GM23338 (cell line): ENCODE measurements around the gene ASCL2. TPM values are rescaled to one million over a fixed set of nuclear protein-coding genes. Genes with fewer than 3 reads are reported as not detected.
A peak's percentile ranks its signal among the peaks of the same experiment; 100 is the strongest.

ENCODE experiments used
- ATAC-seq: fragments of 200-7000 bp; cut with Tn5 transposase; 3 replicates; pipeline ENCODE4 v1.9.1; 2020
- DNase-seq: peaks from one replicate; pipeline ENCODE4 v3.0.0-alpha.2; 2015; ENCODE audit warnings: low spot score
- H2AFZ ChIP-seq: fragments of 200-600 bp; sonication (generic); 2 replicates; pipeline ENCODE4 v1.8.0; 2016; ENCODE audit warnings: antibody characterized with exemption, mild to moderate bottlenecking, moderate library complexity
- H3F3A ChIP-seq: fragments of 200-600 bp; sonication (generic); replicated peaks from 2 replicates; pipeline ENCODE4 v1.8.0; 2017; ENCODE audit warnings: antibody characterized with exemption, mixed run types, low read depth
- H3K27ac ChIP-seq: fragments of 200-600 bp; sonication (generic); 2 replicates; pipeline ENCODE4 v1.6.1; 2016; ENCODE audit warnings: low read depth
- H3K27me3 ChIP-seq: fragments of 200-600 bp; sonication (generic); 2 replicates; pipeline ENCODE4 v1.8.0; 2016; ENCODE audit warnings: mild to moderate bottlenecking, mixed run types, moderate library complexity; ENCODE audit not compliant: insufficient read depth
- H3K36me3 ChIP-seq: fragments of 200-600 bp; sonication (generic); 2 replicates; pipeline ENCODE4 v1.8.0; 2016; ENCODE audit warnings: mild to moderate bottlenecking; ENCODE audit not compliant: insufficient read depth
- H3K4me1 ChIP-seq: fragments of 200-600 bp; sonication (generic); 2 replicates; pipeline ENCODE4 v1.8.0; 2016; ENCODE audit warnings: mild to moderate bottlenecking, moderate library complexity; ENCODE audit not compliant: insufficient read depth
- H3K4me2 ChIP-seq: fragments of 200-600 bp; sonication (generic); 2 replicates; pipeline ENCODE4 v1.7.1; 2017; ENCODE audit warnings: mixed run types
- H3K4me3 ChIP-seq: fragments of 200-600 bp; sonication (generic); 2 replicates; pipeline ENCODE4 v1.6.1; 2016; ENCODE audit warnings: mixed run types
- H3K79me2 ChIP-seq: fragments of 200-600 bp; sonication (generic); replicated peaks from 2 replicates; pipeline ENCODE4 v1.8.0; 2017; ENCODE audit warnings: mild to moderate bottlenecking; ENCODE audit not compliant: insufficient read depth
- H3K9me2 ChIP-seq: fragments of 200-600 bp; sonication (generic); 2 replicates; pipeline ENCODE4 v1.8.0; 2017; ENCODE audit not compliant: insufficient read depth
- H4K20me1 ChIP-seq: fragments of 200-600 bp; sonication (generic); replicated peaks from 2 replicates; pipeline ENCODE4 v1.8.0; 2017; ENCODE audit warnings: mild to moderate bottlenecking; ENCODE audit not compliant: insufficient read depth
- H3K27ac Mint-ChIP-seq: 2 replicates; pipeline ENCODE4 v1.8.0; 2020; ENCODE audit warnings: inconsistent platforms, mild to moderate bottlenecking, moderate library complexity, mixed read lengths
- H3K27me3 Mint-ChIP-seq: 3 replicates; pipeline ENCODE4 v1.8.0; 2022; ENCODE audit warnings: low read depth, mild to moderate bottlenecking, moderate library complexity, mixed read lengths, inconsistent platforms; ENCODE audit not compliant: insufficient read depth, poor library complexity
- H3K36me3 Mint-ChIP-seq: 3 replicates; pipeline ENCODE4 v1.8.0; 2021; ENCODE audit warnings: low read depth, mild to moderate bottlenecking, inconsistent platforms, moderate library complexity, mixed read lengths
- H3K4me1 Mint-ChIP-seq: 3 replicates; pipeline ENCODE4 v1.8.0; 2020; ENCODE audit warnings: mild to moderate bottlenecking, inconsistent platforms, mixed read lengths
- H3K4me3 Mint-ChIP-seq: 3 replicates; pipeline ENCODE4 v1.8.0; 2021; ENCODE audit warnings: moderate library complexity, mild to moderate bottlenecking, inconsistent platforms, mixed read lengths
- H3K9me3 Mint-ChIP-seq: 3 replicates; pipeline ENCODE4 v1.8.0; 2020; ENCODE audit warnings: moderate library complexity, mild to moderate bottlenecking, inconsistent platforms, mixed read lengths
- CREB1 ChIP-seq: fragments of 250-450 bp; sonication (Bioruptor Pico); IDR thresholded peaks from 2 replicates; pipeline ENCODE4 v1.5.0; 2020; ENCODE audit warnings: low read depth, mild to moderate bottlenecking, moderate library complexity
- EZH2phosphoT487 ChIP-seq: fragments of 200-600 bp; sonication (generic); IDR thresholded peaks from one replicate; pipeline ENCODE4 v1.8.1; 2018; ENCODE audit warnings: antibody characterized with exemption; ENCODE audit not compliant: unreplicated experiment
- JUNB ChIP-seq: IDR thresholded peaks from one replicate; pipeline ENCODE4 v1.6.1; 2016; ENCODE audit warnings: antibody characterized with exemption; ENCODE audit not compliant: unreplicated experiment
- polyA plus RNA-seq: library from polyadenylated mRNA; unstranded; fragments of >200 nt; fragmentation: Nextera tagmentation; extraction: Ambion mirVana; gene quantifications from 2 replicates; pipeline ENCODE4 v1.2.1, GENCODE V29; 2016
- total RNA-seq: library from RNA; depleted of rRNA; stranded (reverse); fragments of >200 nt; shearing (Covaris generic); gene quantifications from 2 replicates; pipeline ENCODE4 v1.2.3, GENCODE V29; 2014
- TF ChIP-seq, protein P1 (sequence below), 2 experiments: fragments of 200-600 bp in 1 of 2; sonication (generic) in 1 of 2; conservative IDR thresholded peaks; 2 replicates each; pipeline versions ENCODE4 v1.5.1 to v1.6.1; 2016 to 2017; ENCODE audit warnings: antibody characterized with exemption in 2 of 2, low read depth in 2 of 2, mild to moderate bottlenecking in 2 of 2, moderate library complexity in 1 of 2
- TF ChIP-seq, protein P2 (sequence below): fragments of 250-450 bp; sonication (Bioruptor Pico); IDR thresholded peaks from 2 replicates; pipeline ENCODE4 v1.5.0; 2020; ENCODE audit warnings: mild to moderate bottlenecking, moderate library complexity
- TF ChIP-seq, protein P3 (sequence below): IDR thresholded peaks from 2 replicates; pipeline ENCODE4 v1.6.1; 2016; ENCODE audit warnings: antibody characterized with exemption

The ASCL2 gene
- total and polyA plus RNA-seq, 2 experiments from 2014 or later, result 0.57 to 1.6 TPM

DNA sequence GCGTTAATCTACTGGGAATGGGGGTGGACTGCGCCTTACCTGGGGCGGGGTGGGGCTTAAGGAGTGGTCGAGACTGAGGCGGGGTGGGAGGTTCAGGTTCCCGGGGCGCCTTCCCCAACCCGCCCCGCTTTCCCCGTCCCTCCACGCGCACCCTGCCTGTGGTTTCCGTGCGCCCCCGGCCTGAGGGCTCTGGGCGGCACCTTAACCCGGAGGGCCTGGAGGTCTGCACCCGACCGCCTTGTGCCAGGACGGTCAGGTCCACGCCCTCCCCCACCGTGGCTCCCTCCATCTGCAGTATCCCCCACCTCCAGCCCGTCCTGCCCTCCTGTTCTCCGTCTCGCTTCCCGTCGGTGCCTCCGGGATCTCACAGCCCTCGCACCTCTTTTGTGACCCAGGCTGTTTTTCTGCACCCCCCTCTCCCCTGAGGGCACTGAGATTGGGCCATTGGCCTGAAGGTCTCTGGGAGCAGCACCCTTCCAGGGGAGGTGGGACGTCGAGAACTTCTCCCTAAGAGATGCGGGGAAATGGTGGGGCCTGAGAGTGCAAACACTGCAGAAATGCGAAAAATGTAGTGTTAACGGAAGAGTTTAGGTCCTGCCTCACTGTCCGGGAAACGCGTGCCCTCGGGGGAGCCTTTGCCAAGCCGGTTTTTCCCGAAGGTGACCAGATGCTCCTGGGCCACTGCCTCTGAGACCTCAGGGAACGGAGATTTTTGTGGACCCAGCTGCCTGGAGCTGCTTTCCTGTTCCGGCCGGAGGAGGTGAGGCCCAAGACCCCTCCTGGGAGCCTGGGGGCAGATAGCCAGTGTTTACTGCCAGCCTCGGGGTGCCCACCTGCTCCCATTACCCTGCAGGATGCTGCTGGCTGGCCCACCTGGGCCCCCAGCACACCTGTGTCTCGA, 1.2 kb upstream of the ASCL2 start:
- H3K79me2 ChIP-seq, result no peaks in the 10 kb centered on the region
- peaks cover 6% of the 10 kb centered on the region for H3K4me1 ChIP-seq
- Mint-ChIP-seq H3K9me3 (peaks cover 5% of the 10 kb centered on the region; the same call in 2 of the 3 replicates), H3K27me3 (peaks cover 64% of the 10 kb centered on the region), H3K36me3 (no peaks in the 10 kb centered on the region), H3K4me1 (peaks cover 12% of the 10 kb centered on the region), H3K4me3 (peak overlapping the region; percentile 48), H3K27ac (no peak overlapping the region)
- H3K4me3 ChIP-seq, result peak overlapping the region; percentile 58
- no peaks in the 10 kb centered on the region for H3K36me3 ChIP-seq
- H4K20me1 ChIP-seq, result no peaks in the 10 kb centered on the region
- DNase-seq (peak; percentile 47), ATAC-seq (no peak; the same call in 1 of the 3 replicates)
- H3K9me2 ChIP-seq, result no peaks in the 10 kb centered on the region; the same call in 1 of the 2 replicates
- H3F3A ChIP-seq, result no peaks in the 10 kb centered on the region
- TF ChIP-seq JUNB (no peak), EZH2phosphoT487 (no peak), CREB1 (CRISPR knock-in tag) (no peak)
- TF ChIP-seq, protein P1, sequence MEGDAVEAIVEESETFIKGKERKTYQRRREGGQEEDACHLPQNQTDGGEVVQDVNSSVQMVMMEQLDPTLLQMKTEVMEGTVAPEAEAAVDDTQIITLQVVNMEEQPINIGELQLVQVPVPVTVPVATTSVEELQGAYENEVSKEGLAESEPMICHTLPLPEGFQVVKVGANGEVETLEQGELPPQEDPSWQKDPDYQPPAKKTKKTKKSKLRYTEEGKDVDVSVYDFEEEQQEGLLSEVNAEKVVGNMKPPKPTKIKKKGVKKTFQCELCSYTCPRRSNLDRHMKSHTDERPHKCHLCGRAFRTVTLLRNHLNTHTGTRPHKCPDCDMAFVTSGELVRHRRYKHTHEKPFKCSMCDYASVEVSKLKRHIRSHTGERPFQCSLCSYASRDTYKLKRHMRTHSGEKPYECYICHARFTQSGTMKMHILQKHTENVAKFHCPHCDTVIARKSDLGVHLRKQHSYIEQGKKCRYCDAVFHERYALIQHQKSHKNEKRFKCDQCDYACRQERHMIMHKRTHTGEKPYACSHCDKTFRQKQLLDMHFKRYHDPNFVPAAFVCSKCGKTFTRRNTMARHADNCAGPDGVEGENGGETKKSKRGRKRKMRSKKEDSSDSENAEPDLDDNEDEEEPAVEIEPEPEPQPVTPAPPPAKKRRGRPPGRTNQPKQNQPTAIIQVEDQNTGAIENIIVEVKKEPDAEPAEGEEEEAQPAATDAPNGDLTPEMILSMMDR (conservative IDR thresholded peaks at IDR 0.05; ENCODE audit: low read depth in 2 of 2), result no peak
- TF ChIP-seq, protein P2, sequence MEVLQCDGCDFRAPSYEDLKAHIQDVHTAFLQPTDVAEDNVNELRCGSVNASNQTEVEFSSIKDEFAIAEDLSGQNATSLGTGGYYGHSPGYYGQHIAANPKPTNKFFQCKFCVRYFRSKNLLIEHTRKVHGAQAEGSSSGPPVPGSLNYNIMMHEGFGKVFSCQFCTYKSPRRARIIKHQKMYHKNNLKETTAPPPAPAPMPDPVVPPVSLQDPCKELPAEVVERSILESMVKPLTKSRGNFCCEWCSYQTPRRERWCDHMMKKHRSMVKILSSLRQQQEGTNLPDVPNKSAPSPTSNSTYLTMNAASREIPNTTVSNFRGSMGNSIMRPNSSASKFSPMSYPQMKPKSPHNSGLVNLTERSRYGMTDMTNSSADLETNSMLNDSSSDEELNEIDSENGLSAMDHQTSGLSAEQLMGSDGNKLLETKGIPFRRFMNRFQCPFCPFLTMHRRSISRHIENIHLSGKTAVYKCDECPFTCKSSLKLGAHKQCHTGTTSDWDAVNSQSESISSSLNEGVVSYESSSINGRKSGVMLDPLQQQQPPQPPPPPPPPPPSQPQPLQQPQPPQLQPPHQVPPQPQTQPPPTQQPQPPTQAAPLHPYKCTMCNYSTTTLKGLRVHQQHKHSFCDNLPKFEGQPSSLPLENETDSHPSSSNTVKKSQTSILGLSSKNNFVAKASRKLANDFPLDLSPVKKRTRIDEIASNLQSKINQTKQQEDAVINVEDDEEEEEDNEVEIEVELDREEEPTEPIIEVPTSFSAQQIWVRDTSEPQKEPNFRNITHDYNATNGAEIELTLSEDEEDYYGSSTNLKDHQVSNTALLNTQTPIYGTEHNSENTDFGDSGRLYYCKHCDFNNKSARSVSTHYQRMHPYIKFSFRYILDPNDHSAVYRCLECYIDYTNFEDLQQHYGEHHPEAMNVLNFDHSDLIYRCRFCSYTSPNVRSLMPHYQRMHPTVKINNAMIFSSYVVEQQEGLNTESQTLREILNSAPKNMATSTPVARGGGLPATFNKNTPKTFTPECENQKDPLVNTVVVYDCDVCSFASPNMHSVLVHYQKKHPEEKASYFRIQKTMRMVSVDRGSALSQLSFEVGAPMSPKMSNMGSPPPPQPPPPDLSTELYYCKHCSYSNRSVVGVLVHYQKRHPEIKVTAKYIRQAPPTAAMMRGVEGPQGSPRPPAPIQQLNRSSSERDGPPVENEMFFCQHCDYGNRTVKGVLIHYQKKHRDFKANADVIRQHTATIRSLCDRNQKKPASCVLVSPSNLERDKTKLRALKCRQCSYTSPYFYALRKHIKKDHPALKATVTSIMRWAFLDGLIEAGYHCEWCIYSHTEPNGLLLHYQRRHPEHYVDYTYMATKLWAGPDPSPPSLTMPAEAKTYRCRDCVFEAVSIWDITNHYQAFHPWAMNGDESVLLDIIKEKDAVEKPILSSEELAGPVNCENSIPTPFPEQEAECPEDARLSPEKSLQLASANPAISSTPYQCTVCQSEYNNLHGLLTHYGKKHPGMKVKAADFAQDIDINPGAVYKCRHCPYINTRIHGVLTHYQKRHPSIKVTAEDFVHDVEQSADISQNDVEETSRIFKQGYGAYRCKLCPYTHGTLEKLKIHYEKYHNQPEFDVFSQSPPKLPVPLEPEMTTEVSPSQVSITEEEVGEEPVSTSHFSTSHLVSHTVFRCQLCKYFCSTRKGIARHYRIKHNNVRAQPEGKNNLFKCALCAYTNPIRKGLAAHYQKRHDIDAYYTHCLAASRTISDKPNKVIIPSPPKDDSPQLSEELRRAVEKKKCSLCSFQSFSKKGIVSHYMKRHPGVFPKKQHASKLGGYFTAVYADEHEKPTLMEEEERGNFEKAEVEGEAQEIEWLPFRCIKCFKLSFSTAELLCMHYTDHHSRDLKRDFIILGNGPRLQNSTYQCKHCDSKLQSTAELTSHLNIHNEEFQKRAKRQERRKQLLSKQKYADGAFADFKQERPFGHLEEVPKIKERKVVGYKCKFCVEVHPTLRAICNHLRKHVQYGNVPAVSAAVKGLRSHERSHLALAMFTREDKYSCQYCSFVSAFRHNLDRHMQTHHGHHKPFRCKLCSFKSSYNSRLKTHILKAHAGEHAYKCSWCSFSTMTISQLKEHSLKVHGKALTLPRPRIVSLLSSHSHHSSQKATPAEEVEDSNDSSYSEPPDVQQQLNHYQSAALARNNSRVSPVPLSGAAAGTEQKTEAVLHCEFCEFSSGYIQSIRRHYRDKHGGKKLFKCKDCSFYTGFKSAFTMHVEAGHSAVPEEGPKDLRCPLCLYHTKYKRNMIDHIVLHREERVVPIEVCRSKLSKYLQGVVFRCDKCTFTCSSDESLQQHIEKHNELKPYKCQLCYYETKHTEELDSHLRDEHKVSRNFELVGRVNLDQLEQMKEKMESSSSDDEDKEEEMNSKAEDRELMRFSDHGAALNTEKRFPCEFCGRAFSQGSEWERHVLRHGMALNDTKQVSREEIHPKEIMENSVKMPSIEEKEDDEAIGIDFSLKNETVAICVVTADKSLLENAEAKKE (CRISPR knock-in tag), result no peak
- TF ChIP-seq, protein P3, sequence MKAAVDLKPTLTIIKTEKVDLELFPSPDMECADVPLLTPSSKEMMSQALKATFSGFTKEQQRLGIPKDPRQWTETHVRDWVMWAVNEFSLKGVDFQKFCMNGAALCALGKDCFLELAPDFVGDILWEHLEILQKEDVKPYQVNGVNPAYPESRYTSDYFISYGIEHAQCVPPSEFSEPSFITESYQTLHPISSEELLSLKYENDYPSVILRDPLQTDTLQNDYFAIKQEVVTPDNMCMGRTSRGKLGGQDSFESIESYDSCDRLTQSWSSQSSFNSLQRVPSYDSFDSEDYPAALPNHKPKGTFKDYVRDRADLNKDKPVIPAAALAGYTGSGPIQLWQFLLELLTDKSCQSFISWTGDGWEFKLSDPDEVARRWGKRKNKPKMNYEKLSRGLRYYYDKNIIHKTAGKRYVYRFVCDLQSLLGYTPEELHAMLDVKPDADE, result no peak
- peak overlapping the region; percentile 78 for H2AFZ ChIP-seq
- no peak overlapping the region for H3K27ac ChIP-seq
- H3K4me2 ChIP-seq, result peak overlapping the region; percentile 71
- peaks cover 74% of the 10 kb centered on the region for H3K27me3 ChIP-seq
